ENCODE results near the gene COQ10A.

COQ10A gene

DNA sequence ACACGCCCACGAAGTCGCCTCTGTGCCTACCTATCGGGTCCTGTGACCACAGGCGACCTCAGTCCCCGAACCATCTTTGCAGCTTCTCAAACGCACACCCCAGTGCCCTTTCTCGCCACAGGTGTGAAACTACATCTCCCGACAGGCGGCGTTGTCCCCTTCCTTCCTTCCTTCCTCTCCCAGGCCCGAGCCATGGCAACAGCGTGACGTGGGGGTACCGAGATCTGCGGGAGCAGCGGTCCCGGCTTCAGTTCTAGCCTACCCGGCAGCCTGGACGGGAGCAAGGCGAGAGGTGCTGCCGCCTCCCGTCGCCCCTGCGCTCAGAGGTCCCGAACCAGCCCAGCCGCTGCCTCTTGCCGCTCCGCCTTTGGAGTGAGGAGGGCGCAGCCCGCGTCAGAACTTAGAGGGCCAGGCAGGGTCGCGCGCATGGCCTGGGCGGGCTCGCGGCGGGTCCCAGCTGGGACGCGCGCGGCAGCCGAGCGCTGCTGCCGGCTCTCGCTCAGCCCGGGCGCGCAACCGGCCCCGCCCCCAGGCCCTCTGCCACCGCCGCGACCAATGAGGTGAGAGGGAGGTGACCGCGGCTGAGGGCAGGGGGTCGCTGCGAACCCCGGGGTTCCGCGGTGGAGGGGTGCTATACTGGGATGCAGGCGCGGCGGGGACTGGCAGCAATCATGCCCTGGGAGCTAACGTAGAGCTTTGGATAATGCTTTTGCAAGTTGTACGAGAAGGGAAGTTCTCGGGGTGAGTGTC lies at the start of gene COQ10A:
Gene COQ10A, plus strand, starts transcription at position 250 of the 750 bp plus-strand sequence. Its CDS starts 177 bp downstream, at position 427.
- DNase-seq (ENCODE audit: extremely low read depth, insufficient read length): peak; percentile 91
- H3K36me3 ChIP-seq (ENCODE audit: control insufficient read depth, insufficient read depth, low read length): peaks cover 4% of the 10 kb centered on the region
- TF ChIP-seq, protein P1, sequence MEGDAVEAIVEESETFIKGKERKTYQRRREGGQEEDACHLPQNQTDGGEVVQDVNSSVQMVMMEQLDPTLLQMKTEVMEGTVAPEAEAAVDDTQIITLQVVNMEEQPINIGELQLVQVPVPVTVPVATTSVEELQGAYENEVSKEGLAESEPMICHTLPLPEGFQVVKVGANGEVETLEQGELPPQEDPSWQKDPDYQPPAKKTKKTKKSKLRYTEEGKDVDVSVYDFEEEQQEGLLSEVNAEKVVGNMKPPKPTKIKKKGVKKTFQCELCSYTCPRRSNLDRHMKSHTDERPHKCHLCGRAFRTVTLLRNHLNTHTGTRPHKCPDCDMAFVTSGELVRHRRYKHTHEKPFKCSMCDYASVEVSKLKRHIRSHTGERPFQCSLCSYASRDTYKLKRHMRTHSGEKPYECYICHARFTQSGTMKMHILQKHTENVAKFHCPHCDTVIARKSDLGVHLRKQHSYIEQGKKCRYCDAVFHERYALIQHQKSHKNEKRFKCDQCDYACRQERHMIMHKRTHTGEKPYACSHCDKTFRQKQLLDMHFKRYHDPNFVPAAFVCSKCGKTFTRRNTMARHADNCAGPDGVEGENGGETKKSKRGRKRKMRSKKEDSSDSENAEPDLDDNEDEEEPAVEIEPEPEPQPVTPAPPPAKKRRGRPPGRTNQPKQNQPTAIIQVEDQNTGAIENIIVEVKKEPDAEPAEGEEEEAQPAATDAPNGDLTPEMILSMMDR (IDR thresholded peaks at IDR 0.05; ENCODE audit: insufficient read depth, low read length, poor library complexity, severe bottlenecking): peak; percentile 54
- H3K4me3 ChIP-seq (replicated peaks; ENCODE audit: low read depth, low read length): peak within 1 kb of the TSS; percentile 76
- H3K27me3 ChIP-seq (replicated peaks; ENCODE audit: control insufficient read depth, insufficient read depth, low read length): no peaks in the 10 kb centered on the region

DNA sequence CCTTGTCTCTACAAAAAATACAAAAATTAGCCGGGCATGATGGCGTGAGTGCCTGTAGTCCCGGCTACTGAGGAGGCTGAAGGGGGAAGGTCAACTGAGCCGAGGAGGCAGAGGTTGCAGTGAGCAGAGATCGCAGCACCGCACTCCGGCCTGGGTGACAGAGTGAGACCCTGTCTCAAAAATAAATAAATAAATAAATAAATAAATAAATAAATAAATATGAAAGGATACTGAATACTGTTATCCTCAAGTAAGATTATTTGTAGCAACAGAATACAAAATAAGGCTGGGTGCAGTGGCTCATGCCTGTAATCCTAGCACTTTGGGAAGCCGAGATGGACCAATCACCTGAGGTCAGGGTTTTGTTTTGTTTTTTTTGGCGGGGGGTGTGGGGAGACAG lies 46.9 kb upstream of the COQ10A start:
- Histone ChIP-seq H3K36me3 (ENCODE audit: control insufficient read depth, insufficient read depth, low read length) (peaks cover 2% of the 10 kb centered on the region), H3K27me3 (replicated peaks; ENCODE audit: control insufficient read depth, insufficient read depth, low read length) (no peaks in the 10 kb centered on the region), H3K4me3 (replicated peaks; ENCODE audit: low read depth, low read length) (peak overlapping the region; percentile 83)
- TF ChIP-seq, protein P1 (IDR thresholded peaks at IDR 0.05; ENCODE audit: insufficient read depth, low read length, poor library complexity, severe bottlenecking): no peak
- no peak for DNase-seq (ENCODE audit: extremely low read depth, insufficient read length)

DNA sequence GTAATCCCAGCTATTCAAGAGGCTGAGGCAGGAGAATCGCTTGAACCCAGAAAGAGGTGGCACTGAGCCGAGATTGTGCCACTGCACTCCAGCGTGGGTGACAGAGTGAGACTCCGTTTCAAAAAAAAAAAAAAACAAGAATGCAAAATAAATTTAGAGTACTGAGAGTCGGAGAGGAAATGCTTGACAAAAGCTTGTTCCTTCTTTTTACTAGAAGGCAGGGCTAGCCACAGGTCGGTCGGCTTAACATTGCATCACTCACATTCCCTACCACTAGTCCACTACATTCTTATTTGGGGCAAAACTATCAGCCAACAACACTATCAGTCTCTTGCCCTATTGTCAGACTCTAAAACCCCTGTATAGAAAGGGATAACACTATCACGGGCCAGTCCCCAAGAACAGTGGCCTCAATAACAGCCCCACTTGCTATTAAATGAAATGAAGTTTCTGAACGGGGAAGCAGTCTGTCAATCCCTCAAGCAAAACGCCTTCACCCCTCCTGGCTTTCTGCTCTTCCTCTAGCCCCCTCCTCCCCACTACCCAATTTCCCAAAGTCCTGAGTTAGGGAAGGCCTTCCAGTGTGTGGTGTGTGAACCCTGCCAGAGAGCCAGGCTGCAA lies 46.0 kb upstream of the COQ10A start:
- peak overlapping the region; percentile 83 for H3K4me3 ChIP-seq (replicated peaks; ENCODE audit: low read depth, low read length)
- no peaks in the 10 kb centered on the region for H3K27me3 ChIP-seq (replicated peaks; ENCODE audit: control insufficient read depth, insufficient read depth, low read length)
- H3K36me3 ChIP-seq (ENCODE audit: control insufficient read depth, insufficient read depth, low read length): peaks cover 2% of the 10 kb centered on the region
- DNase-seq (ENCODE audit: extremely low read depth, insufficient read length): no peak
- TF ChIP-seq, protein P1 (IDR thresholded peaks at IDR 0.05; ENCODE audit: insufficient read depth, low read length, poor library complexity, severe bottlenecking): no peak

DNA sequence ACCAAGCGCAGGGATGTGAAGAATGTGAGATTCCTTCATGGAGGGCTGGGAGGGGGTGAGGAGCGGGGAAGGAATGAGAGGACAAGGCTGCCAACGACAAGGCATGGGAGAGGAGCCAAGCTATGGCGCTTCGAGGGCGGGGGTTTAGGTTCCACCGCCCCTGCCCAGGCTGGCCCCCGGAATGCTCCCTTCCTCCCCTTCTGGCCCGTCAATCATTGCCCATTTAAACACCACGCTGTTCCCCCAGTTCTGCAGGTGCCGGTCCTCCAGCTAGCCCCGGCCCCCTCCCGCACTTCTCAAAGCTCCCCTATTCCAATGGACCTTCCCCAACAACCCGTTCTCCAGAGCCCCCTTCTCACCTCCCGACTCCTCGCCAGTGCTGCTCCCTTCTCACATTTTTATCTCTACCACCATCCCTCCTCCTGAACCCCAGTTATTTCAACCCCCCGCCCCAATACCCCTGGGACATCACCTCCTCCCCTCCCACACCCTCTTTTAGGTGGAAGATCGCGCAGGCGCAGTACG lies 45.4 kb upstream of the COQ10A start:
- no peaks in the 10 kb centered on the region for H3K27me3 ChIP-seq (replicated peaks; ENCODE audit: control insufficient read depth, insufficient read depth, low read length)
- H3K36me3 ChIP-seq (ENCODE audit: control insufficient read depth, insufficient read depth, low read length): peaks cover 3% of the 10 kb centered on the region
- TF ChIP-seq, protein P1 (IDR thresholded peaks at IDR 0.05; ENCODE audit: insufficient read depth, low read length, poor library complexity, severe bottlenecking): no peak
- no peak for DNase-seq (ENCODE audit: extremely low read depth, insufficient read length)
- peak overlapping the region; percentile 83 for H3K4me3 ChIP-seq (replicated peaks; ENCODE audit: low read depth, low read length)

DNA sequence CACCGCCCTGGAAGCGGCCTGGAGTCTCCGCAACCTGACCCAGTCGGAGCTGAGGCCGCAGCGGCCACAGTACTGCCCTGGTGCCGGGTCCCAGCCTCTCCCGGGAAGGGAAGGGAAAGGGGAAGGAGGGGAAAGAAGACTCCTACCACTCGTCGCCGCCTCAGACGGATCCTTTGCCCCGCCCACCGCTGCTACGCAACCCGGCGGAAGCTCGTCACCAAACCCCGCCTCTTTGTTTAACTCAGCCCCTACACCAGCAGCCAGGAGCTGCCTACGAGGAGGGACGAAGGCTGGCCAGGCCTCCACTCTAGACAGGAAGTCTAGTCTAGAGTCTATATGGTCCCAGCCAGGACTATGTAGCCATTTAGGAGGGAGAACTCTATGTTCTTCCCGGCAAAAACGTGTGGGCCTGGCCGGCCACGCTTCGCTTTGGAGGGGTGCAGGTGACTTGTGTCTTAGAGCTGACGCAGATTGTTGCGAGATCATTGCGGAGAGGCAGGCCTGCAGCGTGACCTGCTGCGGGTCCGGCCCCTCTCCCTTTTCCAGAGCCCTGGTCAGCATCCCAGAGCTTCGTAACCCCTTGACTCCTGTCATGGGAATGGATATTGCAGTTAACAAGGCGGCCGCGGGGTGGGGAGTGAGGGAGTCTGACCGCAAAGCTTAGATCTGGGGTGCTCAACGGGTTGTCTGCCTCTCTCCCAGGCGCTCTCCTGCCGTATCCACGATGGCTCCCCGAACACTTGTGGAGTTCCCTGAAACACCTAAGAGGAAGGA lies 44.8 kb upstream of the COQ10A start, which contains the start of gene RNF41:
Gene RNF41, minus strand, starts transcription at position 166 of the 774 bp plus-strand sequence. CDS start 7,875 bp downstream, outside the sequence.
- Histone ChIP-seq H3K4me3 (replicated peaks; ENCODE audit: low read depth, low read length) (peak within 1 kb of the TSS; percentile 83), H3K36me3 (ENCODE audit: control insufficient read depth, insufficient read depth, low read length) (peaks cover 2% of the 10 kb centered on the region; the same call in 1 of the 2 replicates), H3K27me3 (replicated peaks; ENCODE audit: control insufficient read depth, insufficient read depth, low read length) (no peaks in the 10 kb centered on the region)
- TF ChIP-seq, protein P1 (IDR thresholded peaks at IDR 0.05; ENCODE audit: insufficient read depth, low read length, poor library complexity, severe bottlenecking): no peak
- DNase-seq (ENCODE audit: extremely low read depth, insufficient read length): peak; percentile 90
